ENCODE measurements around the gene BLCAP.

The BLCAP gene

GRCh38 chr20:37529214-37529967 is 1.7 kb upstream of the BLCAP start:
- peak; percentile 7 for DNase-seq (ENCODE audit: low spot score)

GRCh38 chr20:37528446-37529213 is 954 bp upstream of the BLCAP start:
- DNase-seq (ENCODE audit: low spot score), result peak; percentile 9

GRCh38 chr20:37526839-37527637 is 638 bp downstream of the BLCAP start:
- peak; percentile 22 for DNase-seq (ENCODE audit: low spot score)

- peak; percentile 51 for DNase-seq (ENCODE audit: low spot score)
These were observed 1.3 kb downstream of the BLCAP start for GRCh38 chr20:37526238-37526838.

GRCh38 chr20:37525810-37526209 is 1.9 kb downstream of the BLCAP start:
- peak; percentile 7 for DNase-seq (ENCODE audit: low spot score)

GRCh38 chr20:37524859-37525708 is 2.6 kb downstream of the BLCAP start:
- peak; percentile 10 for DNase-seq (ENCODE audit: low spot score)

GRCh38 chr20:37523911-37524700 is 3.6 kb downstream of the BLCAP start:
- DNase-seq (ENCODE audit: low spot score), result peak; percentile 3

- DNase-seq (ENCODE audit: low spot score), result peak; percentile 11
These were observed 4.7 kb downstream of the BLCAP start for GRCh38 chr20:37523012-37523391.

- peak; percentile 30 for DNase-seq (ENCODE audit: low spot score)
These were observed 5.2 kb downstream of the BLCAP start for GRCh38 chr20:37522260-37523011.

GRCh38 chr20:37521061-37521771 is 6.5 kb downstream of the BLCAP start, which contains the start of gene NNAT:
TSS of gene NNAT (plus strand) at chr20:37521250. CDS start at chr20:37521332, 82 bp downstream.
- peak; percentile 54 for DNase-seq (ENCODE audit: low spot score)

- peak; percentile 10 for DNase-seq (ENCODE audit: low spot score)
These were observed 7.2 kb downstream of the BLCAP start for GRCh38 chr20:37520419-37520955.

GRCh38 chr20:37519508-37520418 is 7.9 kb downstream of the BLCAP start:
- DNase-seq (ENCODE audit: low spot score), result peak; percentile 82

- DNase-seq (ENCODE audit: low spot score), result peak; percentile 56
These were observed 8.8 kb downstream of the BLCAP start for GRCh38 chr20:37518606-37519507.

GRCh38 chr20:37518059-37518458 is 9.6 kb downstream of the BLCAP start:
- DNase-seq (ENCODE audit: low spot score), result peak; percentile 20

- peak; percentile 69 for DNase-seq (ENCODE audit: low spot score)
These were observed 10.6 kb downstream of the BLCAP start for GRCh38 chr20:37516811-37517750.
